Measurements from ENCODE around the gene CLBA1.

Gene CLBA1

GRCh38 chr14:104968541-104969401 is 16.8 kb upstream of the CLBA1 start:
- no peak for DNase-seq (ENCODE audit: low read depth)

GRCh38 chr14:104969741-104970230 is 15.8 kb upstream of the CLBA1 start:
- DNase-seq (ENCODE audit: low read depth), result no peak

GRCh38 chr14:104970231-104971068 is 15.1 kb upstream of the CLBA1 start:
- DNase-seq (ENCODE audit: low read depth), result peak; percentile 86

- no peak for DNase-seq (ENCODE audit: low read depth)
Measured at GRCh38 chr14:104971447-104972240, 13.9 kb upstream of the CLBA1 start.

- DNase-seq (ENCODE audit: low read depth), result no peak
Measured at GRCh38 chr14:104972301-104973134, 13.1 kb upstream of the CLBA1 start.

GRCh38 chr14:104973135-104973384 is 12.5 kb upstream of the CLBA1 start:
- peak; percentile 94 for DNase-seq (ENCODE audit: low read depth)

GRCh38 chr14:104973385-104974145 is 12.0 kb upstream of the CLBA1 start:
- peak; percentile 84 for DNase-seq (ENCODE audit: low read depth)

- DNase-seq (ENCODE audit: low read depth), result no peak
Measured at GRCh38 chr14:104974146-104974541, 11.4 kb upstream of the CLBA1 start.

GRCh38 chr14:104974665-104975390 is 10.8 kb upstream of the CLBA1 start:
- no peak for DNase-seq (ENCODE audit: low read depth)

GRCh38 chr14:104975481-104976197 is 9.9 kb upstream of the CLBA1 start:
- DNase-seq (ENCODE audit: low read depth), result no peak

GRCh38 chr14:104976198-104977007 is 9.2 kb upstream of the CLBA1 start:
- DNase-seq (ENCODE audit: low read depth), result no peak

GRCh38 chr14:104977008-104977680 is 8.4 kb upstream of the CLBA1 start:
- no peak for DNase-seq (ENCODE audit: low read depth)

- DNase-seq (ENCODE audit: low read depth), result no peak
Measured at GRCh38 chr14:104977681-104978653, 7.6 kb upstream of the CLBA1 start, which contains the start of gene AHNAK2. Gene AHNAK2 (minus strand): TSS chr14:104978374. CDS start chr14:104978237, 137 bp downstream.

GRCh38 chr14:104978746-104979691 is 6.6 kb upstream of the CLBA1 start:
- no peak for DNase-seq (ENCODE audit: low read depth)
